ENCODE measurements around the gene GALNT10.

The GALNT10 gene

DNA sequence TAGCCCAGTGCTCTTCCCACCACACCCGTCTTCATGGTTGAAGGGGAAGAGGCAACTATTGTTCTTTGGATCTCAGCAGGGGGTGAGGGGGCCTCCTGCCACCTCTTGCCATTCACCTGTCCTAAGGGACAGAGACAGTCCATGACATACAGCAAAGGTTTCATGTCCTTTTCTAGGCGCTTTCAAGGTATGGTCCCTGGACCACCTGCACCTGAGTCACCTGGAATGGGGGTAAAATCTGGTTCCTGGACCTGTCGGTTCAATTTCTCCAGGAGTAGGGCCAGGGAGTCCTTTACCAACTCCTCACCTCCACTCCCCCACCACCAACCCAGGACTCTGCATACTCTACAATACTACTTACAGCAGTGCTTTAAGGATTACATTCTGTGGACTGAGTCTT, 221.8 kb downstream of the GALNT10 start:
- no peak for DNase-seq

- no peak for DNase-seq
Measured at GRCh38 chr5:154412925-154413324, 222.4 kb downstream of the GALNT10 start.

- no peak for DNase-seq
Measured at GRCh38 chr5:154415114-154415513, 224.6 kb downstream of the GALNT10 start.

DNA sequence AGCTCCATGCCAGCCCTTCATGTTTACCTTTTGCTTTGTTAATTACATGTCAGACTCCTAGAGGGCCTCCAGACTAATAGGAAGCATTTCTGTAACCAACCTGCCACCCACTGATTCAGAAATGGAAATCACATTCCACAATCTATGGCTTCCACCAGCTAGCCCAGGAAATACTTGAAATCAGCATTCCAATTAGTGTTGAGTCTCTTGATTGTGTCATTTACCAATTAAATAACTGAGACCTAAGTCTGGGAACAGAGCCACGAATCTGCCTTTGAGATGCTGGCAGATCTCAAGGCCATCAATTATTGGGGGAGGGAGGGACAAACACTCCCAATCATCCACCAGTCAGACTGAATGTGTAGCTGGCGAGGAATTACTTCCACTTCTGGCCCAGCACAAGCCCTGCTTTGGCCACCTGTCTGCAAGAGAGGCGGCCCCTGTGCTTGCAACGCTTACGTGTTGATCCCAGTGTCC, 227.8 kb downstream of the GALNT10 start:
- no peak for DNase-seq

GRCh38 chr5:154419236-154419635, 228.7 kb downstream of the GALNT10 start:
- DNase-seq: no peak

- DNase-seq: peak; percentile 20
Measured at GRCh38 chr5:154421868-154422267, 231.3 kb downstream of the GALNT10 start.

DNA sequence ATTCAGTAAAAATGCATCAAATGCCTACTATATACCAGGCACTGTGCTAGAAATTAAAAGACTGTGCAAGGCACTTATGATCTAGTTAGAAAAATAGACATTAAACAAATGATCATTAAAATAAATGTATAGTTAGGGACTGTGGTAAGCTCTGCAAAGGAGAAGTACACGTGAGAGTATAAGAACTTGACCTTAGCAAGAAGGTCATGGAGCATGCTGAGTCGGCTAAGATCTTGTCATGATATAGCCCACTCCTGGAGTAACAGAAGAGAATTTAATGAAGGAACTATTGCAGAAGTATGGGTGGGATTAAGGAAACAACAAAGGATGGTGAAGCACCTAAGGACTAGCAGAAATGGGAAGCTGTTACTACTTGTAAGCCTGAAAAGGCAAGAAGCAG, 231.8 kb downstream of the GALNT10 start:
- no peak for DNase-seq

DNA sequence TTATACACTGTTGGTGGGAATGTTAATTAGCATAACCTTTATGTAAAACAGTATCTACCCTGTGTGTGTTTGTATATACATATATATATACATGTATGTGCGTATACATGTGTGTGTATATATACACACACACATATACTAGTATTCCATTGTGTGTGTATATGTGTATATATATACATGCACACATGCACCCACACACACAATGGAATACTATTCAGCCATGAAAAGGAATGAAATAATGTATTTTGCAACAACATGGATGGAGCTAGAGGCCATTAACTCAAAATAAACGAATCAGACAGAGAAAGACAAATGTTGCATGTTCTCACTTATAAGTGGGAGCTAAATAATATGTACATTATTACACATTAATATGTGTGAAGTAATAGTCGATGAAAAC, 237.7 kb downstream of the GALNT10 start:
- no peak for DNase-seq

- DNase-seq: no peak
Measured at GRCh38 chr5:154429341-154429740, 238.8 kb downstream of the GALNT10 start.

GRCh38 chr5:154430466-154430865, 239.9 kb downstream of the GALNT10 start:
- DNase-seq: no peak

DNA sequence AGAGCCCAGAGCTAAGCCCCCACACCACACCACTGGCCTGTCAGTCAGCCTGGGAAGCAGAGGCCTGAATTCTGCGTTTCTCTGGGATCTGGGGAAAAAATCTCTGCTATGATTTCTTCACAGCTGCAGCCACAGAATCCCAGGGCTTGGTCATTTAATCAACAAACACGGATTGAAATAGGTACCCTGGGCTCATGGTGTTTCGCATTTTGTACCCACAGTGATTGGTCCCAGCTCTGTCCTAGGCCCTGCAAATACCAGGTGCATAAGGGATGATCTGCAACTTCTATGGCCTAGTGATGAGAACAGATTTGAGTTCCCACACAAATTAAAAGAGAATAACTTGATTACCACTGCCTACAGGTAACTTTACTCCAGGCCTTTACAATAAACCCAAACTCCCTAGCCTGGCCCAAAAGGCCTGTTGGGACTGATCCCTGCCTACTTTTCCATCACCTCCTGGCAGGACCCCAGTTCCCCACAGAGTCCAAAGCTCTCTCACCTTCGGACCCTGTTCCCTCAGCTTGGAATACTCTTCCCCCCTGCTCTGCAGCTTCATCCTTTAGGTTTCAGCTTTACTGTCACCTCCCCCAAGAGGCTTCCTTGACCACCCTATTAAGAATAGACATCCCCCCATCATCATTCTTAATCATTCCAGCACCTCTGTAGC, 240.6 kb downstream of the GALNT10 start:
- no peak for DNase-seq

- no peak for DNase-seq
Measured at GRCh38 chr5:154435226-154435625, 244.7 kb downstream of the GALNT10 start.

- DNase-seq: no peak
Measured at GRCh38 chr5:154437281-154437965, 246.9 kb downstream of the GALNT10 start.

DNA sequence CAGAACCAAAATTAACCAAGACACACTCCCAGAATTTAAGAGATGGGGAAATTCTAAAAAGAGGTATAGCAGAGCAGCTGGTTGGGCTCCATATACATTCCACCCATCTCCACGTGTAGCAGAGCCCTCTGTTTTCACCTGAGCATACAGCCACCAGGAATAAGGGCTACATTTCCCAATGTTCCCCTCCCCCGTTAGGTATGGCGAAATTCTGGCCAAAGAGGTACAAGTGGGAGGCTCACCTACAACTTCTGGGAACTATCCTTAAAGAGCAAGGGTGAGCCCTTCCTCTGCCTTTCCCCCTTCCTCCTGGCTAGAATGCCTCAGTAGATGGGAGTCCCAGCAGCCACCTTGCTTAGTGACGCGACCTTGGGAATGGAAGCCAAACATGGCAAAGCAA, 250.0 kb downstream of the GALNT10 start:
- no peak for DNase-seq

DNA sequence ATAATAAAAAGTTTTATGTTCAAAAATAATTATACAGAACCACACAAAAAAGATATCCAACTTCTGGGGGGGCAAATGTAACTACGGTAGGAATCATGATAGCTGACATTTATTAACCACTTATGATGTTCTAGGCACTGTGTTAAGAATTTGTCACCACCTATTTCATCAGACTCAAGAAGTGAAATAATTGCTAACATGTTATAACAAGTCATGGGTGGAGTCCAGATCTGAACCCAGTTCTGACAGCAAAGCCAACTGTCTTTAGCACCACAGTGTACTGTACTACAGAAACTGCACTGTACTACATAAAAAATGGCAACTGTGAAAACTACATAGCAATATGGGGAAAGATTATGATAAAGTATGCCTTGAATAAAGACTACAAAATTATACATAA, 252.3 kb downstream of the GALNT10 start:
- no peak for DNase-seq

DNA sequence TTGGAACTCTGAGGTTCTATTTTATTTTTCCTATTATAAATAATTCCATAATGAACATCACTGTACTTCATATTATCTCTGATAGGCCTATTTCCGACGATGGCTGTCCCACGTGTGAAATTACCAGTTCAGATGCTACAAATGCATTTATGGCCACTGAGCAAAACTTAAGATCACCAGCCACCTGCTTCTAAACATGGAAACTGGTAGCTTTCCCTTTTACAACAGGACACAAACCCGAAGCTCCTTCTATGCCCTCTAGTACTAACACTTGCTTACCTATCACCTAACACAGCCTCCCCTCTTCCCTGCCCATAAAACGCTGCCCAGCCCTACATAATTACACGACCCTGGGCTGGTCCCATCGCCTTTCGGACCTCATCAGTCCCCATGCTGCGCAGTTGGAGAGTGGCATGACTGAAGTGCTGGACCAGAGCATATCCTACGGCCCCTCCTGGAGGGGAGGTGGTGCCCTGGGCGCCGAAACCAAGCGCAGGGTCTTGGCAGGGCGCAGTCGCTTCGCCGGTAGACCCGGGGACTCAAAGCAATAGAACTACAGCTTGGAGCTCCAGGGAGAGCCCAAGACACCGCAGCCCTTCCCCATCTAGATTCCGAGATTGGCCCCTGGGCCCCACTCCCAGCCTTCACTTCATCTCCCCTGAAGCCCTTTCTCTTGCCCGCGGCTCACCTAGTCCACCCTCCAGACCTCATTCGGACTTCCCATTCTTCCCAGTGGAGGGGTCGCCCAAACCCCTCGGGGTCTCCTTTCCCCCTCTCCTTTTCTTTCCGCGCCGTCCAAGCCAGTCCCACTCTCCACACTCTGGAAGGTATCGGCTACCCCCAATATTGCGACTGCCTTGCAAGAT, 254.3 kb downstream of the GALNT10 start:
- DNase-seq: peak; percentile 12

GRCh38 chr5:154445422-154446194, 255.1 kb downstream of the GALNT10 start, which contains the start of gene SAP30L:
Gene SAP30L, plus strand, starts transcription at chr5:154445997. Its CDS starts 608 bp downstream, at chr5:154446605.
- peak; percentile 96 for DNase-seq

- peak; percentile 59 for DNase-seq
Measured at GRCh38 chr5:154446195-154447088, 255.9 kb downstream of the GALNT10 start.

GRCh38 chr5:154447089-154447725, 256.7 kb downstream of the GALNT10 start:
- no peak for DNase-seq

DNA sequence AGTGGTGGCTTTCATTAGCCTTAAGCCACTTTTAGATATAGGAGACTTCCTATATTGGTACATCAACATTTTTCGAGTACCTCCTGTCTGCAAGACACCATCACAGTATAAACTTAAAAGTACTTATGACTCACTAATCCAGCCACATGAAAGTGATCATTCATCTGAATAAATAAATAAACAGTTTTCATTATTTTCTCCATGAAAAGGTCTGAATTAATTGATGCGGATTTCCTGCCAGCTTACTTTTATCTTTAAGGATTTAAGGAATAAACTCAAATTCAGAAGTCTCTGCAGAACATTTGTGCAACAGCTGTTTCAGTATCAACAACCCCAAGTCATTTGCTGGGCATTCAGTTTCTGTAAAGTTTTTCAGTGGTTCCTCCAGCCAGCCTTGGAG, 259.3 kb downstream of the GALNT10 start:
- no peak for DNase-seq

DNA sequence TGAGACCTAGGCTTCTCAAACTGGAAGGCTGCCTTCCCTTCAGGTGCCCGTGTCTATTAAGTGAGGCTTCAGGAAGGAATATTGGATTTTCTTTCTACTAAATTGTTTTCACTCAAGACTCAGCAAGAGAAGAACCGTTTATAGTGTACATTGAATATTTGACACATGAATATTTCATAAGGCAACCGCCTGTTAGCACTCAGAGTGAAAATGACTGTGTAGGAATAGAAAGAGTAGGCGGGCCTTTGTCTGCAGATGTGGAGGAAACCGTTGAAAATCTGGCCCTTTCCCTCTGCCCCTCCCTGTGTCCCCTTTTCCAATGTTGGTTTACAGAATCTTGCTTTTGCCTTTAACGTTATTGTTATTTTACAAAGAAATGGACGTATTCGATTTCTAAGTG, 261.4 kb downstream of the GALNT10 start:
- no peak for DNase-seq
